ENCODE data around the gene DDX19B. TPM values are rescaled to one million over a fixed set of nuclear protein-coding genes. Genes with fewer than 3 reads are reported as not detected.
"Not testable (repeated sequence)": the region's sequence is repeated elsewhere in the genome, so short reads cannot be mapped to it uniquely, and the experiment has no call there.

Gene DDX19B
- total and polyA plus RNA-seq, 2 donors (not counting 1 experiment from before 2014, with no cell fraction given): 33.0 to 35.8 TPM

DNA sequence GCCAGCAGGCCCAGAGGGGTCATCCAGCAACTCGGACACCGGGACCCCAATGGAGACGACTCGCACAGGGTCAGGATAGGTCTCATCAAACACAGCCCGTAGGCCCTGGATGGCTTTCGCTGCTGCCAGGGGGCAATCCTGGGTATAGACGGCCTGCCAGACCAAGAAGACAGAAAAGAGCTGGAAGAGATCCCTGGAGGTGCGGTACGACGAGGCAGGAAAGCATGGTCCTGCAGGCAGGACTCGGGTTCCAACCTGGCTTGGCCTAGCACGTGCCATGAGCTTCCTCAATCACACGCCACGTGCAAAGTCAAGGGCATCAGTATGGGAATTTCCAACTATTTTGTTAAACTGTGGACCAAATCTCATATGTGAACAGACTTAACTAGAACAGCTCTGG is 40.9 kb upstream of the DDX19B start:
- Histone ChIP-seq H2AFZ (ENCODE audit: insufficient read depth, low read depth, low read length, poor library complexity, severe bottlenecking) (no peak overlapping the region), H3K9ac (ENCODE audit: low read length) (no peak overlapping the region), H3K9me3 (ENCODE audit: control extremely low read depth in 1 of 3, control insufficient read depth in 2 of 3, insufficient read depth in 1 of 3, low read length in 2 of 3) (no peaks in the 10 kb centered on the region), H3K4me1 (ENCODE audit: control insufficient read depth in 2 of 2, insufficient read depth in 2 of 2, low read length in 2 of 2) (no peaks in the 10 kb centered on the region), H3K4me3 (ENCODE audit: control extremely low read depth in 1 of 5, extremely low read depth in 1 of 5, insufficient read depth in 1 of 5, low read depth in 2 of 5, low read length in 4 of 5) (no peak overlapping the region), H3K27ac (ENCODE audit: low read length in 2 of 2) (no peak overlapping the region), H3K4me2 (replicated peaks; ENCODE audit: low read depth, low read length, poor library complexity, severe bottlenecking) (no peak overlapping the region), H3K79me2 (ENCODE audit: control insufficient read depth, insufficient read depth, low read length) (no peaks in the 10 kb centered on the region), H3K36me3 (replicated peaks in 1 of 2; ENCODE audit: control extremely low read depth in 1 of 2, control insufficient read depth in 1 of 2, extremely low read depth in 1 of 2, insufficient read depth in 2 of 2, low read length in 1 of 2) (peaks cover 0 to 65% of the 10 kb centered on the region in 2 experiments), H4K20me1 (ENCODE audit: control insufficient read depth, insufficient read depth, low read length, poor library complexity, severe bottlenecking) (no peaks in the 10 kb centered on the region), H3K27me3 (replicated peaks in 1 of 4; ENCODE audit: control extremely low read depth in 1 of 4, control insufficient read depth in 3 of 4, insufficient read depth in 4 of 4, low read length in 3 of 4) (no peaks in the 10 kb centered on the region)
- intact Hi-C loops (cut with micrococcal nuclease): no loop called here
- no peak for TF ChIP-seq EZH2 (IDR thresholded peaks at IDR 0.05; ENCODE audit: borderline replicate concordance, insufficient read depth, low read depth, low read length, poor library complexity, severe bottlenecking)
- TF ChIP-seq, protein P1, sequence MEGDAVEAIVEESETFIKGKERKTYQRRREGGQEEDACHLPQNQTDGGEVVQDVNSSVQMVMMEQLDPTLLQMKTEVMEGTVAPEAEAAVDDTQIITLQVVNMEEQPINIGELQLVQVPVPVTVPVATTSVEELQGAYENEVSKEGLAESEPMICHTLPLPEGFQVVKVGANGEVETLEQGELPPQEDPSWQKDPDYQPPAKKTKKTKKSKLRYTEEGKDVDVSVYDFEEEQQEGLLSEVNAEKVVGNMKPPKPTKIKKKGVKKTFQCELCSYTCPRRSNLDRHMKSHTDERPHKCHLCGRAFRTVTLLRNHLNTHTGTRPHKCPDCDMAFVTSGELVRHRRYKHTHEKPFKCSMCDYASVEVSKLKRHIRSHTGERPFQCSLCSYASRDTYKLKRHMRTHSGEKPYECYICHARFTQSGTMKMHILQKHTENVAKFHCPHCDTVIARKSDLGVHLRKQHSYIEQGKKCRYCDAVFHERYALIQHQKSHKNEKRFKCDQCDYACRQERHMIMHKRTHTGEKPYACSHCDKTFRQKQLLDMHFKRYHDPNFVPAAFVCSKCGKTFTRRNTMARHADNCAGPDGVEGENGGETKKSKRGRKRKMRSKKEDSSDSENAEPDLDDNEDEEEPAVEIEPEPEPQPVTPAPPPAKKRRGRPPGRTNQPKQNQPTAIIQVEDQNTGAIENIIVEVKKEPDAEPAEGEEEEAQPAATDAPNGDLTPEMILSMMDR (IDR thresholded peaks at IDR 0.05): no peak
- CTCF ChIA-PET: interaction anchor here (2.8 kb wide), 1 partner anchor 9 kb away, joined by 12 read pairs; no protein-coding TSS in a partner anchor
- over 99% methylated on average over 14 of the region's 14 CpGs for WGBS (ENCODE audit: insufficient coverage)
- Mint-ChIP-seq H3K9me3 (ENCODE audit: insufficient read depth) (no peaks in the 10 kb centered on the region), H3K4me1 (no peaks in the 10 kb centered on the region), H3K27ac (no peak overlapping the region), H3K27me3 (no peaks in the 10 kb centered on the region), H3K4me3 (no peak overlapping the region)
- DNase-seq (no peak), ATAC-seq (ENCODE audit: low read depth) (no peak)
- POLR2A ChIA-PET: no interaction called here

DNA sequence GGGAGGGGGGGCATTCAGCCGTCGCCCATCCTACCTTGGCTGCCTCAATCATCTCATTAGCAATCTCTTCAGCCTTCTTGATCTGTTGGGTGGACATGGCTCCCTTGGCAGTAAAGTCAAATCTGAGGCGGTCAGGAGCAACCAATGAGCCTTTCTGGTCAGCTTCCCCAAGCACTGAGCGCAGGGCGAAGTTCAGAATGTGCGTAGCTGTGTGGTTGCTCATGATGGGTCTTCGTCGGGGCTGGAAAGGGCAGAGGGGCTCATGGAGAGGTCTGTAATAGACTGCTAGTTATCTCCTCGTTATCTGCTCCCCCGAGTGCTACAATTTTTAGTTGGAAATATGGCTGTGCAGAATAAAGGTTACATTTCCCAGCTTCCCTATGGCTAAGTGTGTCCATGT is 40.0 kb upstream of the DDX19B start:
- ATAC-seq (ENCODE audit: low read depth) (no peak), DNase-seq (no peak)
- Histone ChIP-seq H3K36me3 (replicated peaks in 1 of 2; ENCODE audit: control extremely low read depth in 1 of 2, control insufficient read depth in 1 of 2, extremely low read depth in 1 of 2, insufficient read depth in 2 of 2, low read length in 1 of 2) (peaks cover 0 to 65% of the 10 kb centered on the region in 2 experiments), H3K4me1 (ENCODE audit: control insufficient read depth in 2 of 2, insufficient read depth in 2 of 2, low read length in 2 of 2) (no peaks in the 10 kb centered on the region), H3K9ac (ENCODE audit: low read length) (no peak overlapping the region), H3K27ac (ENCODE audit: low read length in 2 of 2) (no peak overlapping the region), H4K20me1 (ENCODE audit: control insufficient read depth, insufficient read depth, low read length, poor library complexity, severe bottlenecking) (no peaks in the 10 kb centered on the region), H3K9me3 (ENCODE audit: control extremely low read depth in 1 of 3, control insufficient read depth in 2 of 3, insufficient read depth in 1 of 3, low read length in 2 of 3) (no peaks in the 10 kb centered on the region), H2AFZ (ENCODE audit: insufficient read depth, low read depth, low read length, poor library complexity, severe bottlenecking) (no peak overlapping the region), H3K27me3 (replicated peaks in 1 of 4; ENCODE audit: control extremely low read depth in 1 of 4, control insufficient read depth in 3 of 4, insufficient read depth in 4 of 4, low read length in 3 of 4) (no peaks in the 10 kb centered on the region), H3K4me3 (ENCODE audit: control extremely low read depth in 1 of 5, extremely low read depth in 1 of 5, insufficient read depth in 1 of 5, low read depth in 2 of 5, low read length in 4 of 5) (no peak overlapping the region), H3K4me2 (replicated peaks; ENCODE audit: low read depth, low read length, poor library complexity, severe bottlenecking) (no peak overlapping the region), H3K79me2 (ENCODE audit: control insufficient read depth, insufficient read depth, low read length) (no peaks in the 10 kb centered on the region)
- no peaks in the 10 kb centered on the region for H3K27me3 Mint-ChIP-seq
- POLR2A ChIA-PET: no interaction called here
- TF ChIP-seq, protein P1 (IDR thresholded peaks at IDR 0.05): no peak
- no peak for TF ChIP-seq EZH2 (IDR thresholded peaks at IDR 0.05; ENCODE audit: borderline replicate concordance, insufficient read depth, low read depth, low read length, poor library complexity, severe bottlenecking)
- no peaks in the 10 kb centered on the region for H3K9me3 Mint-ChIP-seq (ENCODE audit: insufficient read depth)
- no peaks in the 10 kb centered on the region for H3K4me1 Mint-ChIP-seq
- intact Hi-C loops (cut with micrococcal nuclease): no loop called here
- CTCF ChIA-PET: interaction anchor here (2.8 kb wide), 1 partner anchor 8 kb away, joined by 12 read pairs; no protein-coding TSS in a partner anchor
- over 99% methylated on average over 8 of the region's 10 CpGs for WGBS (ENCODE audit: insufficient coverage)
- no peak overlapping the region for H3K27ac Mint-ChIP-seq
- no peak overlapping the region for H3K4me3 Mint-ChIP-seq

DNA sequence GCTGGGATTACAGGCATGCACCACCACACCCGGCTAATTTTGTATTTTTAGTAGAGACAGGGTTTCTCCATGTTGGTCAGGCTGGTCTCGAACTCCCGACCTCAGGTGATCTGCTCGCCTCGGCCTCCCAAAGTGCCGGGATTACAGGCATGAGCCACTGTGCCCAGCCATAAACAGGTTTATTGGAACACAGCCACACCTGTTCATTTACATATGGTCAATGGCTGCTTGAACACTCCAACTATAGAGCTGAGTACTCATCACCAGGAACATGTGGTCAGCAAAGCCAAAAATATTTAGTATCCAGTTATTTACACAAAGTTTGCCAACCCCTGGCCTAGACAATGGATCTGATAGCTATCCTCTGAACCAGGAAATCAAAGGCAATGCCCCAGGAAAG is 39.1 kb upstream of the DDX19B start:
- H3K27ac ChIP-seq (ENCODE audit: low read length in 2 of 2); H3K4me1 ChIP-seq (ENCODE audit: control insufficient read depth in 2 of 2, insufficient read depth in 2 of 2, low read length in 2 of 2); H3K27me3 Mint-ChIP-seq; H4K20me1 ChIP-seq (ENCODE audit: control insufficient read depth, insufficient read depth, low read length, poor library complexity, severe bottlenecking); H3K9me3 Mint-ChIP-seq (ENCODE audit: insufficient read depth); H3K4me1 Mint-ChIP-seq; H3K4me3 Mint-ChIP-seq; H3K27ac Mint-ChIP-seq; H3K9me3 ChIP-seq (ENCODE audit: control extremely low read depth in 1 of 3, control insufficient read depth in 2 of 3, insufficient read depth in 1 of 3, low read length in 2 of 3); H2AFZ ChIP-seq (ENCODE audit: insufficient read depth, low read depth, low read length, poor library complexity, severe bottlenecking); H3K79me2 ChIP-seq (ENCODE audit: control insufficient read depth, insufficient read depth, low read length); DNase-seq; ATAC-seq (ENCODE audit: low read depth); H3K4me2 ChIP-seq (replicated peaks; ENCODE audit: low read depth, low read length, poor library complexity, severe bottlenecking); H3K27me3 ChIP-seq (replicated peaks in 1 of 4; ENCODE audit: control extremely low read depth in 1 of 4, control insufficient read depth in 3 of 4, insufficient read depth in 4 of 4, low read length in 3 of 4); CTCF ChIA-PET; POLR2A ChIA-PET; H3K4me3 ChIP-seq (ENCODE audit: control extremely low read depth in 1 of 5, extremely low read depth in 1 of 5, insufficient read depth in 1 of 5, low read depth in 2 of 5, low read length in 4 of 5); H3K9ac ChIP-seq (ENCODE audit: low read length): not testable (repeated sequence)
- WGBS (ENCODE audit: insufficient coverage): 100% methylated on average over 3 of the region's 6 CpGs
- intact Hi-C loops (cut with micrococcal nuclease): loop anchor here (10.0 kb wide), 1 partner anchor 95 kb away; no protein-coding TSS in a partner anchor
- peaks cover 1 to 71% of the 10 kb centered on the region in 2 experiments for H3K36me3 ChIP-seq (replicated peaks in 1 of 2; ENCODE audit: control extremely low read depth in 1 of 2, control insufficient read depth in 1 of 2, extremely low read depth in 1 of 2, insufficient read depth in 2 of 2, low read length in 1 of 2)
